ENCODE measurements around the gene KHNYN. TPM values are rescaled to one million over a fixed set of nuclear protein-coding genes. Genes with fewer than 3 reads are reported as not detected.

KHNYN gene
- total RNA-seq, 4 donors from 2014 or later: 65.7 to 129 (median 101) TPM

DNA sequence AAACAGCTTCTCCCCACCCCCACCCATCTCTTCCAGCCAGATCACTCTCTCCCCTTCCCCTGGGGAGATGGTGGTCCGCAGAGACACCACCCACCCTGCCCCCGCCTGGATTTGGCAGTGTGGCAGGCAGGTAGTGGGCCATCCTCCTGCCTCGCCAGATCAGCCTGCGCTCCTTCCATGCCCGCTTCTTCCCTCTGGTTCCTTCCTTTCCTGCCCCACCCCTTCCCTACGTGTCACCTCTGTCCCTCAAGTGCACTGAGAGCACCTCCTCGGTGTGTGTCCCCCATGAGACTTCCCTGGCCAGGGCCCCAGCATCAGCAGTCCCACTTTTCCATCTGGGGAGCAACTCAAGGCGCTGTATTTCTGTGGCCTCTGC lies 30.3 kb upstream of the KHNYN start:
- intact Hi-C loops (cut with DNase I; ENCODE audit: low total_unique reads): no loop called here
- DNase-seq: peak; percentile 40
- Histone ChIP-seq H3K36me3 (no peaks in the 10 kb centered on the region), H3K27me3 (no peaks in the 10 kb centered on the region), H3K4me3 (peak overlapping the region; percentile 52 to 75 (median 63)), H3K9me3 (no peaks in the 10 kb centered on the region), H3K27ac (peak overlapping the region; percentile 74 to 84 (median 78)), H3K4me1 (peaks cover 16 to 59% (median 35%) of the 10 kb centered on the region in 4 donors)
- WGBS, 2 donors (ENCODE audit: low coverage in 1 of 2): 17% methylated on average over 8 of the region's 8 CpGs; no CpG with 5 or more reads in 1 of the 2 donors
- TF ChIP-seq, protein P1, sequence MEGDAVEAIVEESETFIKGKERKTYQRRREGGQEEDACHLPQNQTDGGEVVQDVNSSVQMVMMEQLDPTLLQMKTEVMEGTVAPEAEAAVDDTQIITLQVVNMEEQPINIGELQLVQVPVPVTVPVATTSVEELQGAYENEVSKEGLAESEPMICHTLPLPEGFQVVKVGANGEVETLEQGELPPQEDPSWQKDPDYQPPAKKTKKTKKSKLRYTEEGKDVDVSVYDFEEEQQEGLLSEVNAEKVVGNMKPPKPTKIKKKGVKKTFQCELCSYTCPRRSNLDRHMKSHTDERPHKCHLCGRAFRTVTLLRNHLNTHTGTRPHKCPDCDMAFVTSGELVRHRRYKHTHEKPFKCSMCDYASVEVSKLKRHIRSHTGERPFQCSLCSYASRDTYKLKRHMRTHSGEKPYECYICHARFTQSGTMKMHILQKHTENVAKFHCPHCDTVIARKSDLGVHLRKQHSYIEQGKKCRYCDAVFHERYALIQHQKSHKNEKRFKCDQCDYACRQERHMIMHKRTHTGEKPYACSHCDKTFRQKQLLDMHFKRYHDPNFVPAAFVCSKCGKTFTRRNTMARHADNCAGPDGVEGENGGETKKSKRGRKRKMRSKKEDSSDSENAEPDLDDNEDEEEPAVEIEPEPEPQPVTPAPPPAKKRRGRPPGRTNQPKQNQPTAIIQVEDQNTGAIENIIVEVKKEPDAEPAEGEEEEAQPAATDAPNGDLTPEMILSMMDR (IDR thresholded peaks at IDR 0.05): no peak
- no peak for TF ChIP-seq POLR2A (IDR thresholded peaks at IDR 0.05)
- in situ Hi-C loops (cut with MboI; ENCODE audit: low pct_ligation_motif_present in 1 of 4, low pct_unique_long_range_greater_than_20kb in 1 of 4, low sequenced_read_pairs in 3 of 4): no loop called here

DNA sequence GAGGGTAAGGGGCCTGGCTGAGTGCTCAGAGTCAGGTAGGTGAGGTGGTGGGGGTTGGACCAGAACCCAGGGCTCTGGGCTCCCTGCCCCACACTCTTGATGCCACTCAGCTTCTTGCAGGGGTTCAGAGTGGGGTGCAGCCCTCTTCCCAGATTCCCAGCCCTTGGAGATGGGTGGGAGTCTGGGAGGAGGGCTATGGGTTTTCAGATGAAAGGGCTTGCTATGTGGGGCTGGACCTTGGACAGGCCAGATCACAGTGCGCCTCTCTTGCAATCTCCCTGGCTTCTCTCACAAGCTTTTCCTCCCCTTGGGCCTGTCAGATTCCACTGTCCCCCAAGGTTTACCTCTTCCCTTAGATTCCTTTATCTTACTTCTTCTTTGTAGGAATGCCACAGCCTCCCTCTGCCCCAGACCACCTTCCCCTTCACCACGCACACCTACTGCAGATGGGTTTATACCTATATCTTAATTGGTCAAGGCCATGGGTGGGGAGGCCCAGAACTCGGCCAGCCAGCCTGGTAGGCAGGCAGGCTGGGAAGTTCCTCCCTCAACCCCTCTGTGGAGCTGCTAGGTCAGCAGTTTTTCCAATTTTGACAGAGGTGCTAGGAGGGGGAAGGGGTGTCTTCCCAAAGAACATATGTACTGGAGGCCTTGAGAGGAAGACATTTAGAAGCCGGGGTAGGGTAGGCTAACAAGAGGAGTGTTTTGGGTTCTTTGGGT lies 29.6 kb upstream of the KHNYN start:
- in situ Hi-C loops (cut with MboI; ENCODE audit: low pct_ligation_motif_present in 1 of 4, low pct_unique_long_range_greater_than_20kb in 1 of 4, low sequenced_read_pairs in 3 of 4) (no loop called here), intact Hi-C loops (cut with DNase I; ENCODE audit: low total_unique reads) (no loop called here)
- H3K4me1 ChIP-seq: peaks cover 16 to 59% (median 35%) of the 10 kb centered on the region in 4 donors
- H3K36me3 ChIP-seq: no peaks in the 10 kb centered on the region
- H3K9me3 ChIP-seq: no peaks in the 10 kb centered on the region
- DNase-seq: no peak
- H3K27me3 ChIP-seq: no peaks in the 10 kb centered on the region
- peak overlapping the region; percentile 74 to 84 (median 78) for H3K27ac ChIP-seq
- WGBS, 2 donors (ENCODE audit: low coverage in 1 of 2): 41 to 57% methylated on average over 4 of the region's 4 CpGs
- peak overlapping the region in 2 of 4 donors; percentile 52 to 69 for H3K4me3 ChIP-seq
- TF ChIP-seq EP300 (IDR thresholded peaks at IDR 0.05; ENCODE audit: low read depth): no peak
- TF ChIP-seq POLR2A (IDR thresholded peaks at IDR 0.05): no peak
- TF ChIP-seq POLR2AphosphoS5 (IDR thresholded peaks at IDR 0.05): no peak
- TF ChIP-seq, protein P1 (IDR thresholded peaks at IDR 0.05): no peak

DNA sequence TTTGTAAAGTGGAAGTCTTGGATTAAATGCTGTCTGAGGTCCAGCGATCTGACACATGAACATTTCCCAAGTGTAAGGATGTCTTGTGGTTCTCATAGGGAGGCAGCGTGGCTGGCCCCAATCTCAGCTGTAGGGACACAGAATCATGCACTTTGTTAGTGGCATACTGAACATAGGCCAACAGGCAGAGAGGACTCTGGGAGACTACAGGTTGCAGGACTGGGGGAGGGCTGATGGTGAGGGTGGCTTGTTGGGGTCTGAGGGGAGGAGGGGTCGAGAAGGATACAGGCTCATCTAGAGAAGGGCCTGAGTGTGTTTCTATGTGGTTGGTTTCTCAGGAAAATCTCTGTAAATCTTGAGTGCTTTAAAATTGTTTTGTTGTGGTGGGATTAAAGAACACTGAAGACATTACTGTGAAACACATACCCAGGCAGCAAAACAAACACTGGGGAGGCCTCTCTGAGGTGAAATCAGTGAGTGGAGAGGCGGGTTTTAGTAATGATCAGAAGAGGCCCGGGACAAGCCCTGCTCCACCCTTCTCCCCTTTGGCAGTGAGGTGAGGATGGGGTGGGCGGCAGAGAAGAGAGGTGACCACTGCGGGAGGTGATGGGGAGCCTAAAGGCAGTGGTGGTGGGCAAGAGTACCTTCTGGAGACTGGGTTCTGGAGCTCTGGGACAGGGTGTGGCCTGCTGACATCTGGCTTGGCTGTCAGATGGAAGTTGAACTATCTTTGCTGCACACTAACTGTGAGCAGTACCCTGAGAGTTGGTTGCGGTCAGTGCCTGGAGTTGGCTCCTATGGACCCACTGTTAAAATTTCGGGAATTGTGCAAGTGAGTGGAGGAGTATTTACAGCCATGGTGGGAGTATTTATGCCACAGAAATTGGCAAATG lies 27.7 kb upstream of the KHNYN start:
- Histone ChIP-seq H3K9me3 (no peaks in the 10 kb centered on the region), H3K36me3 (no peaks in the 10 kb centered on the region), H3K27ac (peak overlapping the region; percentile 30 to 49 (median 36)), H3K4me3 (no peak overlapping the region), H3K4me1 (peaks cover 16 to 59% (median 35%) of the 10 kb centered on the region in 4 donors), H3K27me3 (no peaks in the 10 kb centered on the region)
- TF ChIP-seq, protein P1 (IDR thresholded peaks at IDR 0.05): no peak
- TF ChIP-seq EP300 (IDR thresholded peaks at IDR 0.05; ENCODE audit: low read depth) (no peak), POLR2AphosphoS5 (IDR thresholded peaks at IDR 0.05) (no peak), POLR2A (IDR thresholded peaks at IDR 0.05) (no peak)
- DNase-seq: no peak
- 32 to 43% methylated on average over 6 to 9 of the region's 9 CpGs for WGBS, 2 donors (ENCODE audit: low coverage in 1 of 2)
- intact Hi-C loops (cut with DNase I; ENCODE audit: low total_unique reads): no loop called here
- in situ Hi-C loops (cut with MboI; ENCODE audit: low pct_ligation_motif_present in 1 of 4, low pct_unique_long_range_greater_than_20kb in 1 of 4, low sequenced_read_pairs in 3 of 4): no loop called here

DNA sequence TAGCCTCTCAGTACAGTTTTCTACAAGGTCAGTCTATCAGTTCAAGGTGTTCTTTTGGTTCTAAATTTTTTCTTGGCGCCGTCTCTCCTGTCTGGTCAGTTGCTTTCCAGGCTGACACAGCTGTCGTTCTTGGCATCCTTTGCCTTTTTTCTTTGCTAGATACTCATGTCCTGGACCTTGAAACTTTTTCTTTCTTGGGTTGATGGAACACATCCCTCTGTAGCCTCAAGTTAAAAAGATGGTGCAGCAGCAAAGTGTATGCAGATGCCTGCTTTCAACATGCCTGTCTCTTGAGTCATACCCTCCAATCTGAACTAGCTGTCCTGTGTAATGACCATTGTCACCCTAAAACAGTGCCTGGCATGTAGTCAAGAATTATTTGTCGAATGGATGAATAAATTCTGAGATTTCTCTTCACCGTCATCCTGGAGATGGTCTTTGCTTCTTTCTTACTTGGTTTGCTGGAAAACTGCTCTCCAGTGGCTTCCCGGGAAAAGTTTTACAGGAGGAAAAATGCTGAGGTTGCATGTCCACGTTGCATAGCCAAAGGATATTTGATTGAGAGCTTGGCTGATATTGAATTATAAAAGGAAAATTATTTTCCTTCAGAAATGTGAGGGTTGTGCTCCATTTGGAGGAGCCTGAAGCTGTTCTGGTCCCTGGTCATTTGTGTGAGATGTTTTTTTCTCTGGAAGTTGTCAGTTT lies 26.3 kb upstream of the KHNYN start:
- Histone ChIP-seq H3K4me1 (peaks cover 16 to 50% (median 26%) of the 10 kb centered on the region in 4 donors), H3K27me3 (no peaks in the 10 kb centered on the region), H3K27ac (peak overlapping the region; percentile 30 to 49 (median 36)), H3K36me3 (no peaks in the 10 kb centered on the region), H3K4me3 (no peak overlapping the region), H3K9me3 (no peaks in the 10 kb centered on the region)
- in situ Hi-C loops (cut with MboI; ENCODE audit: low pct_ligation_motif_present in 1 of 4, low pct_unique_long_range_greater_than_20kb in 1 of 4, low sequenced_read_pairs in 3 of 4): no loop called here
- WGBS, 2 donors (ENCODE audit: low coverage in 1 of 2): 58 to 60% methylated on average over 6 to 7 of the region's 7 CpGs
- peak in 1 of 3 donors; percentile 13 for TF ChIP-seq POLR2AphosphoS5 (IDR thresholded peaks at IDR 0.05)
- TF ChIP-seq, protein P1 (IDR thresholded peaks at IDR 0.05): no peak
- intact Hi-C loops (cut with DNase I; ENCODE audit: low total_unique reads): no loop called here
- no peak for DNase-seq
